ENCODE measurements around the gene CD274.

Gene CD274

DNA sequence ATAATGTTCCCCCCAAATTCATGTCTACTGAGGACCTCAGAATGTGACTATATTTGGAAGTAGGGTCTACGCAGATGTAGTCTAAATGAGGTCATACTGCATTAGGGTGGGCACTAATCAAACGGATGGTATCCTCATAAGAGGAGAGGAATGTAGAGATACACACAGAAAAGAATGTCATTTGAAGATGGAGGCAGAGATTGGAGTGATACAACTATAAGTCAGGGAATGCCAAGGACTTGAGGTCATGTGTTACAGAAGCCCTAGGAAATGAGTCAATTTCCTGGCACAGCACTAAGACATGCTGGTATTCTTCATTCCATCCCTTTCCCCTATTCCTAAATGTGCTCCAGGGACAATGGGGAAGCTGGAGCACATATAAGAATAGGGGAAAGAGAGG is 59.2 kb downstream of the CD274 start:
- DNase-seq, result no peak

DNA sequence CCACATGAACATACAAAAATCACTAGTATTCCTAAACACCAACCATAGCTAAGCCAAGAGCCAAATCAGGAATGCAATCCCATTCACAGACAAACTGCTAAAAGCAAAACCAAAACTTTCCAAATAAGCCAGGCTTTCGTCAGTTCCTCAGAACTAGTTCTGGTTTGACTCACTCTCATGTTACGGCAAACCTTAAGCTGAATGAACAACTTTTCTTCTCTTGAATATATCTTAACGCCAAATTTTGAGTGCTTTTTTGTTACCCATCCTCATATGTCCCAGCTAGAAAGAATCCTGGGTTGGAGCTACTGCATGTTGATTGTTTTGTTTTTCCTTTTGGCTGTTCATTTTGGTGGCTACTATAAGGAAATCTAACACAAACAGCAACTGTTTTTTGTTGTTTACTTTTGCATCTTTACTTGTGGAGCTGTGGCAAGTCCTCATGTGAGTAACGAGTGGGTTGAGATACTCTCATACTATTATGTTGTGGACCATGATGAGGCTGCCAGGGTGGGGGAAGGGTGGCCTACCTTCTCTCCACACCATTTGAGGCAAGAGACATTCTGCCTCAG is 60.1 kb downstream of the CD274 start, which contains the start of gene PDCD1LG2:
Gene PDCD1LG2, plus strand, starts transcription at position 172 of the 572 bp plus-strand sequence. CDS start 12,016 bp downstream, outside the sequence.
- no peak for DNase-seq

DNA sequence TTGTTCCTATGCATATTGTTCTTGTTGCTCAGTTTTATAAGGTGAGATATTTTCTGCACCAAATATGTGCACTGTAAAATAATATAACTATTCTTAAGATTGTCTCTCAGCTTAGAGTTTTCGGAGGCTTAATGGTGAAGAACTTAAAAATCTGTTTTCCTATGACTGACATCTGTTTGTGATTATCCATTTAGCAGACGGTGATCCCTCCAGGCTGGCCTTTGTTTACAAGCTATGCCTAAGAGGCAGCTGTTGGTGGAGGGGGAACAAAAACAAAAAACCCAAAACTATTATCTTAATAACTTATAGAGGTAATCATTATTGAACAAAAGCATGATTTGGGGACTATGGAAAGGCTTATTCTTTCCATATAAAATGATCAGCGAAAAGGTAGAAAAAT is 60.6 kb downstream of the CD274 start:
- no peak for DNase-seq

DNA sequence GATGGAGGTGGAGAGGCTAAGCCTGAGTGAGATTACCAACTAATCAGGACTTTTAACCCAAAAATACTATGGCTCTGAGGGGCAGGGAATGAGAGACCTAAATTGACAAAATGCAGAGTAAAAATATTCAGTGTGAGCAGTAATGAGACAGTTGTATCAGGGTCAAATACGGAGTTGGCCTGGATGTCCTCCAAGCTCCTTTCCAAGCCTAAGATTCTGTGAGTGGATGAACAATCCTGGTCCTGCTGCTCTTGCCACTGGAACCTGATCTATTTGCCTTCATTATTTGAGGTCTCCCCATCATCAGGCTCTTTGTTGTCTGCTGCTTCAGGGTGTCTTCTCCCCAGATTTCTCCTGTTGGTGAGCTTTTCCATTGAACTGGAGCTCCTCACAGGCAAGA is 61.1 kb downstream of the CD274 start:
- DNase-seq, result no peak

DNA sequence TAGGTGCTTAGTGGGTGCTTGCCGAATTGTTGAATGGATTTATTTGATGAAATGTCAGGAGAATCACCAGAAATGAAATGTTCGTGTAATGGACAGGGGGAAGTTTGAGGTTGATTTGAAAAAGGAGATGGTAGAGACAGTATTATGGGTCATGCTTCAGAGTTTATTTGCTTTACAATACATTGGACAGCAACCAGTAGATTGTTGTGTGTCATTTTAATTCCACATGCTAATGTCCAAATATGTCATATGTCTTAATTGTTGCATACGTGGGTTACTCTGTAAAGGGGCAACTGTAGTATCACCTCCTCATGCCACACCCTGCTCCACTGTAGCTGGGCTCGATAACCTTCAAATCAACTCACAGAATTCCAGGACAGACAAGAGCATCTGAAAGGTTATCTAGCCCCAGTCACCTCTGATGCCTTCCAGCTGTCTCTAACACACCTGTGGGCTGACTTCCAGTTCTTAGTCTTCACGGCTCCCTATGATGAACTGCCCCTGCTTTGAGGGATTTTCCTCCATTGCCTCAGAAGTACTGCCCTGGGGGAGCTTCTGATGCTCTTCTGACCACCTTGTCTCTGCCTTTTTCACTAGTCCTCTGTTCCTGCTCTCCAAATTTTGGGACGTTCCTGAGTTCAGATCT is 61.7 kb downstream of the CD274 start:
- no peak for DNase-seq

DNA sequence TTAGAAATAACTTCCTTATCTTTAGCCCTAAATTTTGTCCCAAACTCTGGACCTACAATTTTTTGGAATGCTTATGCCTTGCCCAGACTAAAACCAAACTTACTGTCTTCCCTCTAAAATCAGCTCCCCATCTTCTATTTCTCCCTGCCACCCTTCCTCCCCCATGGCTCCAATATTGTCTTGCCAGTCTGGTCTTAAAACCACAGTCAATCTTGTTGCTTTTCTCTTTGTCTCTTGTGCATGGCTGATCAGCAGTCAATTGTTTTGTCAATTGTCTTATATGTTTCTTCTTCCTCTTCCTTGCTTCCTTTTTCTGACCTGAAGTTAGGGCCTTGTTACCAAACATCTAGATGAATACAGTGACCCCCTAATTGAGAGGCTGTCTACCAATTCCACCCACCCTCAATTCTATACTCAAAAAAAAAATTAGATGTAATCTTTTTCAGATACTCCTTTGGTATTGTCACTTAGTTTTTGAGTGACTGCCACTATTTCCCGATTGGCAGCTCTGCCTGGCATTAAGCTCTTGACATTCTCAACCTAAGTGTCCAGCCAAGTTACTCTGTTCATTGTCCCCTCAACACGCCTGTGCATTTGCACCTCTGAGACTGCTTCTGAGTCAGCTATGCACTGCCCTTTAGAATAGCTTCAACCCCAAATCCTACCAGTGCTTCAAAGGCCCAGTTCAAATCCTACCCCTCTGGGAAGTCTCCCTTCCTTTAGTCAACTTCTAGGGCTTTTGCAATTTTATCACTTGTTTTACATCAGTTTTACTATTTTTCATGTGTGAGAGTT is 62.5 kb downstream of the CD274 start:
- DNase-seq, result no peak

DNA sequence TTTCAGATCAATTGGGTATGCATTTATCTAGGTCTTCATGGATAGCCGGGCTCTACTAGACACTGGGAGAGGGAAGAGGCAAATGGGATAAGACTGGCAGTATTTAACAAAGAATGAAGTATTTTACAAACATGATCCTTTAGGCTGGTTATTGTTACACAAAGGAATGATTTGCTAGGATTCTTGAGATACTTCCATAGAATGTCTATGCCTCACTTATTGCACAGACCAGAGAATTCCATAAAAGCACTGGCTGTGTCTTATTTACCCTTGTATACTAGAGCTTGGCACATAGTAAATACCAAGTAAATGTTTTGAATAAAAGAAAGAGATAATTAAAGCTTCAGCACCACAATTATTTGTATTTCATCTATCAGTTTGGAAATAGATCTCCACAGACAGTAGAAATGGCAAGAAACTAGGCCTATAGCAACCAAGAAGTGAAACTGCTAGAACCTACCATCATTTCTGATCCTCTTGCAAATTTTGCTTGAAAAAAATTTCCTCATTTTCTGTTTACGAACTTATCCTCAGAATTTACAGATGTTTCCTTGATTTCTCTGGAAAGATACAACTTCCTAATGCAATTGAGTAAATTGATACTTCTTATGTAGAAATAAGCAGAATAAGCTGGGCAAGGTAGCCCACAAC is 63.7 kb downstream of the CD274 start:
- DNase-seq, result no peak

DNA sequence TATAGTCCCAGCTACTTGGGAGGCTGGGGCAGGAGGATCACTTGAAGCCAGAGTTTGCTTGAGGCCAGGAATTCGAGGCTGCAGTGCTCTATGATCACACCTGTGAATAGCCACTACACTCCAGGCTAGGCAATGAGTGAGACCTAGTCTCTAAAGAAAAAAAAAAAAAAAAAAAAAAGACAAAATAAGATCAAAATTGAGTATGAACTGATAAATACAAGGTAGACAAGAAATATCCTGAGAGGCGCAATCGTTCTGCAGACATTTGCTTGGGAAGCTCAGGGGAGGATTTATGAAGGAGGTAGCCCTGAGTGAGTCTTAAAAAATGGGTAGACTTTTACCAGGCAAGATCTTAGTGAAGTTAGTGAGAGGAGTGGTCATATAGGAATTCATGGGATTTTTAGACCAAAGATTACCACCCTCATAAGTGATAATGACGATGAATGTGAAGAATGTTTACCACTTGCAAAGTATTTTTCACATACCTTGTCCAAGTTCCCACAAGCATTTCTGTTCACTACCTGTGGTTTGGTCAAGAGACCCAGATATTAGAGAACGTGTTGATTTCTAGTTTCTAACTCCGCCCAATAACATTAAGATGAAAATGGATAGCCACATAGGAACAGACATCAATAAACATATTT is 64.4 kb downstream of the CD274 start:
- DNase-seq, result no peak

DNA sequence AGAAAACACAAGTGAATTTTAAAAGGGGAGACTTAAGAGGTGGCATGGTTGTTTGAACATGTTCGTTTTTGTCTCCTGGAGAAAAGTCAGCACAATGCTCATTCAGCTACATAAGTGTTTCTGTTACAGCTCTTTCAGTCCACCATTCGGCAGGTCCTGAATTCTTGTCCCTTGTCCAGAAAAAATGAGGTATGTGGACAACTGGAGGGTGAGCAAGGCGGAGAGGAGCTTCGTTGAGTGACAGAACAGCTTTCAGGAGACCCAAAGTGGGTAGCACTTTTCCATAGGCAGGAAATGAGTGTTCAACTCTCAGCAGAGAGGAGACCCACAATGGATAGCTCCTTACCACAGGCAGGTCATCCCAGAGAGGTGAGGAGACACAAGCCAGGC is 64.9 kb downstream of the CD274 start:
- DNase-seq, result no peak

DNA sequence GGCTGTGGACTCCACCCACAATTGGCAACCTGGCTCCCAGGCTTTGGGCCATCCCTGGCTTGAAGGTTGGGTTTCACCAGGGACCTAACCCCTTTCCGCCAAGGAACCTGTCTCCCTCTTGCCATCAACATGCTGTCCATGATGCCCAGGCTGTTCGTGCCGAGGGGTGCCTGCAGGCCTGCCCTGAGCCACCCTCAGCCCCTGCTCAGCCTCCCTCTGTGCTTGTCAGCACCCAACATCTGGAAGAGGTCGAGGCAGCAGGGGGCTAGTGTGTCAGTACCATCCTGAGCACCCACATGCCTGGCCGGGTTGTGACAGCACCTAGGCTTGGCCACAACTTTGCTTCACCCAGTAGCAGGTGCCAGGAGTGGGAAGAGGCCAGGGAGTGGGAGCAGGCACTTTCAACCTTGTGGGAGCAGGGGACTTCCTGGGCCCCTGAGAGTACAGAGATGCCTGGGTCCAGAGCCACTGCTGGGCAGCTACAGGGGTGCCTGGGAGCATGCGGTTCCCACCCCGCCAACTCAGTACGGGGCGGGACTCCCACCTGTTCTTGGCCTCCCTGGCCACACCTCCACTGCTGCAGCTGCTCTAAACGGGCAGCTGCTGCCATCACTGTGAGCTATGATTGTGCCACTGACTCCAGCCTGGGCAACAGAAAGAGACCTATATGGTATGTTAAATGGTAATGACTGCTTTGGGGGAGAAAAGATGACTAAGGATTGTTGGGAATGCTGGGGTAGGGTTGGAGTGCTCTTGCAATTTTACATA is 66.3 kb downstream of the CD274 start:
- no peak for DNase-seq

DNA sequence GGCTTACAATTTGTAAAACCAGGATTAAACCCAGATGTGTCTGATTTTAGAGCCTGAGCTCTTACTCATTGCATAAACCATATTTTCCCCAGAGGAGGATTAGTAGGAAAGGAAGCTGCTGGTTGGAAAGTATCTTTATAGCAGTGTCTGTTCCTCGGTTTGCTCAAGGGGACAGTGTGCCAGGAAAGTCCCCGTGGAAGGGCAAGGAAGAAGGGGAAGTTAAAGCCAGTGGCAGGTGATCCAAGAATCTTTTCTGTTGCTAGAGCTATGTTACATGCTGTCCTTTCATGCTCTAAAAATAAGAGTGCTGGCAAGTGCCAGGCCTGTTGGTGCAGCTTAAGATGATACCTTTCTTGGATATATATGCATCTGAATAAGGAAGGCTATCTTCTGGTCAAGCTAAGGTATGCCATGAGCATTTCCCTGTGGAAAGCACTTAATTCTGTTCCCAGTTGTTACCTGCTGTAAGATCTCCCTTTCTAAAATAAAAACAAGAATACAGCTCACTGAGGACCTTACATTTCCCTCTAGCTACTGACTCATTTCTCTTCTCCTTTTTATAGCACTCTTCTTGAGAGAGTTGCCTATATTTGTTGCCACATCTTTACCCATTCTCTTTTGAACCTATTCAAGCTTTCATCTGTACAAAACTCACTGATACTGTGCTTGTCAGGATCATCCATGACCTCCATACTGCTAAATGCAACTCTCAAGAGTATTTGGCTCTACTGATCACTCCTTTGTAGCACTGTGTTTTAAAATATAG is 68.0 kb downstream of the CD274 start:
- no peak for DNase-seq

DNA sequence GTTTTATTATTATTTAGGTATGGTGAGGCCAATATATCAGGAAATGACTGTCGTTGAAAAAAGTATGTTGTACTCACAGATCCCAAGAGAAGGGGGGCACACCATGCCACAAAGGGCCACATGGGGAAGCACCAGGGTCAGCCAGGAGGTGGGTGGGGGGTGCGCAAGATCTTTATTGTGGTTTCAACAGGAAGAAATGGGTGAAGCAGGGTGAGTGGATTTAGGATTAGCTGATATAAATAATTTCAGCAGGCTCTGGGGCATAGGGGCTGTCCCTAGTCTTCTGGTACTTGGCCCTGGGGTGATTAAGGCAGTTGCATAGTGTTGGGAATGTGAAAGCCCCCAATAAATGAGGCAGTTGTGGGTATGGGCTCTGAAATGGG is 68.6 kb downstream of the CD274 start:
- no peak for DNase-seq

Measured in KG1 (cell line).